OCI-LY1 (cell line): Measurements from ENCODE around the gene PSD4.

ENCODE experiments used
- H2AFZ ChIP-seq: fragments of 200-600 bp; sonication (generic), shearing (Covaris generic); 2 replicates; pipeline ENCODE4 v1.6.0; 2014; ENCODE audit warnings: antibody characterized with exemption, mild to moderate bottlenecking, low read length
- H3F3A ChIP-seq: fragments of 200-600 bp; sonication (generic), shearing (Covaris generic); 2 replicates; pipeline ENCODE4 v1.6.0; 2014; ENCODE audit warnings: mild to moderate bottlenecking, antibody characterized with exemption, low read length, moderate library complexity; ENCODE audit not compliant: insufficient read depth
- H3K27ac ChIP-seq: fragments of 200-600 bp; sonication (generic); 2 replicates; pipeline ENCODE4 v1.5.1; 2014; ENCODE audit warnings: low read length, mixed run types, mild to moderate bottlenecking, low read depth; ENCODE audit not compliant: poor library complexity, severe bottlenecking
- H3K27me3 ChIP-seq: fragments of 200-600 bp; sonication (generic); 2 replicates; pipeline ENCODE4 v1.6.0; 2014; ENCODE audit warnings: antibody characterized with exemption, mild to moderate bottlenecking, low read length, moderate library complexity; ENCODE audit not compliant: insufficient read depth
- H3K36me3 ChIP-seq: fragments of 200-600 bp; sonication (generic); 2 replicates; pipeline ENCODE4 v1.6.1; 2014; ENCODE audit warnings: mild to moderate bottlenecking, antibody characterized with exemption, low read length, moderate library complexity, mixed read lengths; ENCODE audit not compliant: insufficient read depth
- H3K4me1 ChIP-seq: fragments of 200-600 bp; sonication (generic); 2 replicates; pipeline ENCODE4 v1.5.1; 2014; ENCODE audit warnings: mild to moderate bottlenecking, low read length, moderate library complexity; ENCODE audit not compliant: insufficient read depth, severe bottlenecking
- H3K4me2 ChIP-seq: fragments of 200-600 bp; sonication (generic), shearing (Covaris generic); 2 replicates; pipeline ENCODE4 v1.6.1; 2014; ENCODE audit warnings: low read length
- H3K4me3 ChIP-seq: fragments of 200-600 bp; sonication (generic); 2 replicates; pipeline ENCODE4 v1.5.1; 2014; ENCODE audit warnings: low read length, low read depth, mild to moderate bottlenecking, mixed read lengths; ENCODE audit not compliant: poor library complexity, severe bottlenecking
- H3K79me2 ChIP-seq: fragments of 200-600 bp; shearing (Covaris generic); 2 replicates; pipeline ENCODE4 v1.6.1; 2016; ENCODE audit warnings: mixed run types, low read length, mixed read lengths; ENCODE audit not compliant: insufficient read depth
- H3K9ac ChIP-seq: fragments of 200-600 bp; sonication (generic), shearing (Covaris generic); 2 replicates; pipeline ENCODE4 v1.6.1; 2014; ENCODE audit warnings: mild to moderate bottlenecking, low read length, mixed read lengths
- H3K9me2 ChIP-seq: fragments of 200-600 bp; sonication (generic), shearing (Covaris generic); 2 replicates; pipeline ENCODE4 v1.6.1; 2014; ENCODE audit warnings: low read depth, mild to moderate bottlenecking, low read length, mixed read lengths
- H3K9me3 ChIP-seq: fragments of 200-600 bp; shearing (Covaris generic); 2 replicates; pipeline ENCODE4 v1.6.1; 2014; ENCODE audit warnings: low read length, mixed read lengths
- H4K20me1 ChIP-seq: fragments of 200-600 bp; sonication (generic), shearing (Covaris generic); 2 replicates; pipeline ENCODE4 v1.6.0; 2016; ENCODE audit warnings: mild to moderate bottlenecking, low read length; ENCODE audit not compliant: insufficient read depth
- EZH2 ChIP-seq: fragments of 200-600 bp; sonication (generic), shearing (Covaris generic); IDR thresholded peaks from 2 replicates; pipeline ENCODE4 v1.8.0; 2017; ENCODE audit warnings: borderline replicate concordance, mixed run types, mild to moderate bottlenecking, antibody characterized with exemption, low read length, moderate library complexity, mixed read lengths
- TF ChIP-seq, protein P1 (sequence below): fragments of 200-600 bp; sonication (generic), shearing (Covaris generic); IDR thresholded peaks from 2 replicates; pipeline ENCODE4 v1.5.1; 2017; ENCODE audit warnings: mild to moderate bottlenecking, antibody characterized with exemption, low read length, moderate library complexity, mixed read lengths

PSD4 gene

DNA sequence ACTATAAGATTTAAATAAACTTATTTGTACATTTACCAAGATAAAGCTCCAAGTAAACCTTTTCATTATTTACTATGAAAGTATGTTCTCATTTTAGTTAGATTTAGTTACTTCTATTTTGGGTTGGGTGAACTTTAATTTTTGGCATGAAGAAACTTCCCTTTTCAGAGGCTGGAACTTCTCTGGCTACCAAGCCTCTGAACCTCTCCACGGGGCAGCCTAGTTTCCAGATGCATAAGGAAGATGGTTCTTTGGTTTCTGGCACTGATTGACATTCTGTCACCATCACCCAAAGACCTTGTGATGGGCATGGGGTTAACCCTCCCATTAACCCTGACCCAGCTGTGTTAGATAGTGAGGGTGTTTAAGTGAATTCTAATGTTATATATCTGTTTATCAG, 17.1 kb downstream of the PSD4 start:
- Histone ChIP-seq H3K9me2 (no peaks in the 10 kb centered on the region), H3F3A (no peaks in the 10 kb centered on the region), H3K9ac (no peak overlapping the region), H3K36me3 (peaks cover 70% of the 10 kb centered on the region), H4K20me1 (no peaks in the 10 kb centered on the region), H3K79me2 (no peaks in the 10 kb centered on the region), H3K4me3 (no peak overlapping the region), H2AFZ (no peak overlapping the region), H3K27me3 (no peaks in the 10 kb centered on the region), H3K4me1 (no peaks in the 10 kb centered on the region), H3K4me2 (no peak overlapping the region), H3K27ac (no peak overlapping the region), H3K9me3 (no peaks in the 10 kb centered on the region)
- no peak for TF ChIP-seq EZH2
- TF ChIP-seq, protein P1, sequence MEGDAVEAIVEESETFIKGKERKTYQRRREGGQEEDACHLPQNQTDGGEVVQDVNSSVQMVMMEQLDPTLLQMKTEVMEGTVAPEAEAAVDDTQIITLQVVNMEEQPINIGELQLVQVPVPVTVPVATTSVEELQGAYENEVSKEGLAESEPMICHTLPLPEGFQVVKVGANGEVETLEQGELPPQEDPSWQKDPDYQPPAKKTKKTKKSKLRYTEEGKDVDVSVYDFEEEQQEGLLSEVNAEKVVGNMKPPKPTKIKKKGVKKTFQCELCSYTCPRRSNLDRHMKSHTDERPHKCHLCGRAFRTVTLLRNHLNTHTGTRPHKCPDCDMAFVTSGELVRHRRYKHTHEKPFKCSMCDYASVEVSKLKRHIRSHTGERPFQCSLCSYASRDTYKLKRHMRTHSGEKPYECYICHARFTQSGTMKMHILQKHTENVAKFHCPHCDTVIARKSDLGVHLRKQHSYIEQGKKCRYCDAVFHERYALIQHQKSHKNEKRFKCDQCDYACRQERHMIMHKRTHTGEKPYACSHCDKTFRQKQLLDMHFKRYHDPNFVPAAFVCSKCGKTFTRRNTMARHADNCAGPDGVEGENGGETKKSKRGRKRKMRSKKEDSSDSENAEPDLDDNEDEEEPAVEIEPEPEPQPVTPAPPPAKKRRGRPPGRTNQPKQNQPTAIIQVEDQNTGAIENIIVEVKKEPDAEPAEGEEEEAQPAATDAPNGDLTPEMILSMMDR: no peak

DNA sequence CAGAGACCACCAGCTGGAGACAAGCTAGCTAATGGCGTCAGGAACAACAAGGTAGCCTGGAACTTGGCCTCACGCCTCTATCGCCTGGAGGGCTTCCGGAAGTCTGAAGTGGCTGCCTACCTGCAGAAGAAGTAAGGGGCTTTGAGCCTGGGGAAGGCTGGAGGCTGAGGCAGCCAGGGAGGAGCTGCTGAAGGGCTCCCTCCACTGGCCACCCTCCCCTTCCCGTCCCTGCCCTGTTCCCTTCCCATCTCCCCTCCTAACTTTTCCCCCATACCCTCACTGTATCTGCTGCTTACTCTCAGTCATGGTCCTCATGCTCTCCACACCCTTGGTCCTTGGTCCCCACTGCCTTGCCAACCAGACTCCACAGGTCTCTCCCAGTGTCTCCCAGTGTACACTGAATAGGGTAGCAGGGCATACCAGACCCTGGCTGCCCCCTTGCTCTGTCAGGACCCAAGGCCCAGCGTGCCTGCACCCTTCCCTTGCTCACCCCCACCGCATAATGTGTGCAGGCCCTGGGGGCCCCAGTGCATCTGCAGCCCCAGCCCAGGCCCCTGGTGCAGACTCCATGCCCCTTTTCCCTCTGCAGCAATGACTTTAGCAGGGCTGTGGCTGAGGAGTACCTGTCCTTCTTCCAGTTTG, 18.8 kb downstream of the PSD4 start:
- no peak for TF ChIP-seq EZH2
- TF ChIP-seq, protein P1: no peak; the same call in 1 of the 2 replicates
- H3K9me2 ChIP-seq: no peaks in the 10 kb centered on the region
- no peak overlapping the region for H3K4me2 ChIP-seq
- peaks cover 72% of the 10 kb centered on the region for H3K36me3 ChIP-seq
- H3K79me2 ChIP-seq: no peaks in the 10 kb centered on the region
- H3K4me1 ChIP-seq: no peaks in the 10 kb centered on the region
- H3K27me3 ChIP-seq: no peaks in the 10 kb centered on the region
- no peak overlapping the region for H3K9ac ChIP-seq
- no peak overlapping the region for H2AFZ ChIP-seq
- no peak overlapping the region for H3K27ac ChIP-seq
- no peak overlapping the region for H3K4me3 ChIP-seq
- no peaks in the 10 kb centered on the region for H4K20me1 ChIP-seq
- no peaks in the 10 kb centered on the region for H3F3A ChIP-seq
- no peaks in the 10 kb centered on the region for H3K9me3 ChIP-seq

DNA sequence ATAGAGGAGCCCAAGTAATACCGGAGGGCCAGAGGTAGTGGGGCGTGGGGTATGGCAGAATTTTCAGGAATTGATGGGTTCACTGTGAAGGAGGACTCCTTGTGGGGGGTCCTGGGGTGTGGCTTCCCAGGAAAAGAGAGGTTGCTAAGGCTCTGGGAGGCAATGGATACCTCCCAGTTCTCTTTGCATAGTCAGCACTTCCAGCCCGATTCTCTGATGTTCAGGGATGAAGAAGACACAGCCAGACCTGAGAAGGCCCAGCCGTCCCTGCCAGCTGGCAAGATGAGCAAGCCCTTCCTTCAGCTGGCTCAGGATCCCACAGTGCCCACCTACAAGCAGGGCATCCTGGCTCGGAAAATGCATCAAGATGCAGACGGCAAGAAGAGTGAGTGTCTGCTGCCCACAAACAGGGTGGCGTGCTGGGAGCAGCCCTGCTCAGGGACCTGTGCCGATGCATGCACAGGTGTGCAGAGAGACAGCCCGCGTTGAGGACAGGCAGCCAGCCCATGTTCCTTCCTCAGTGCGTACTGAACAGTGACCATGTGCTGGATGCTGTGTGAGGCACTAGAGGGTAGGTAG, 22.2 kb downstream of the PSD4 start:
- peaks cover 89% of the 10 kb centered on the region for H3K36me3 ChIP-seq
- no peak overlapping the region for H2AFZ ChIP-seq
- H3K9me3 ChIP-seq: no peaks in the 10 kb centered on the region
- H3K9me2 ChIP-seq: no peaks in the 10 kb centered on the region
- no peaks in the 10 kb centered on the region for H3K27me3 ChIP-seq
- H4K20me1 ChIP-seq: no peaks in the 10 kb centered on the region
- TF ChIP-seq, protein P1: no peak
- no peak for TF ChIP-seq EZH2
- no peak overlapping the region for H3K4me2 ChIP-seq
- peaks cover 6% of the 10 kb centered on the region for H3K4me1 ChIP-seq
- H3K79me2 ChIP-seq: no peaks in the 10 kb centered on the region
- no peak overlapping the region for H3K4me3 ChIP-seq
- no peak overlapping the region for H3K27ac ChIP-seq
- no peak overlapping the region for H3K9ac ChIP-seq
- no peaks in the 10 kb centered on the region for H3F3A ChIP-seq
